Uterus (tissue), 4 donors: Measurements from ENCODE around the gene OPRD1. TPM values are rescaled to one million over a fixed set of nuclear protein-coding genes. Genes with fewer than 3 reads are reported as not detected.

ENCODE experiments used
- DNase-seq, 2 donors: peaks; one replicate each; pipeline ENCODE4 v3.0.0-alpha.2; 2019 to 2020
- H3K27ac ChIP-seq, 2 donors: fragments of 200-600 bp; sonication (generic); 1 replicate in 1 of 2; 2 replicates in 1 of 2; pipeline ENCODE4 v1.5.1; 2016 to 2018
- H3K27me3 ChIP-seq, 2 donors: fragments of 200-600 bp; sonication (generic); one replicate each; pipeline ENCODE4 v1.5.1; 2018 to 2019; ENCODE audit warnings: control low read depth in 1 of 2
- H3K36me3 ChIP-seq, 2 donors: fragments of 200-600 bp; sonication (generic); one replicate each; pipeline ENCODE4 v1.5.1; 2019; ENCODE audit warnings: control low read depth in 1 of 2
- H3K4me1 ChIP-seq, 2 donors: fragments of 200-600 bp; sonication (generic); one replicate each; pipeline ENCODE4 v1.5.1; 2018 to 2019; ENCODE audit warnings: control low read depth in 1 of 2
- H3K4me3 ChIP-seq, 2 donors: fragments of 200-600 bp; sonication (generic); 1 replicate in 1 of 2; 2 replicates in 1 of 2; pipeline ENCODE4 v1.5.1; 2018 to 2019; ENCODE audit warnings: mild to moderate bottlenecking in 1 of 2
- H3K9me3 ChIP-seq, 2 donors: fragments of 200-600 bp; sonication (generic); one replicate each; pipeline ENCODE4 v1.5.1; 2019; ENCODE audit warnings: control low read depth in 1 of 2
- CTCF ChIP-seq, 4 experiments: fragments of 200-600 bp in 2 of 4; fragments of 450-650 bp in 2 of 4; sonication (generic) in 2 of 4; IDR thresholded peaks; one replicate each; pipeline ENCODE4 v1.5.1; 2016 to 2019; ENCODE audit warnings: antibody characterized with exemption in 4 of 4, mild to moderate bottlenecking in 2 of 4, moderate library complexity in 1 of 4
- POLR2A ChIP-seq, 2 donors: fragments of 450-650 bp; IDR thresholded peaks; one replicate each; pipeline ENCODE4 v1.6.1; 2016; ENCODE audit warnings: antibody characterized with exemption in 2 of 2, mild to moderate bottlenecking in 1 of 2, moderate library complexity in 1 of 2
- intact Hi-C: fragments of 100-400 bp; cut with DNase I; formaldehyde crosslinking; loops from one replicate; pipeline ENCODE4 v1.15.1; 2023; ENCODE audit warnings: low total_unique reads
- total RNA-seq, 4 donors: library from RNA; depleted of rRNA in 3 of 4; stranded (reverse); fragments of >200 nt in 3 of 4; gene quantifications; one replicate each; pipeline versions ENCODE4 v1.1.0 to v1.2.4, GENCODE V29; 2014 to 2023
- donor health status: DM: yes; HTN: yes; CAD: no.

OPRD1 gene
- total RNA-seq, 4 donors from 2014 or later: 0.07 TPM; not detected in 3

- no peak for TF ChIP-seq CTCF (IDR thresholded peaks at IDR 0.05)
- no peak for TF ChIP-seq POLR2A (IDR thresholded peaks at IDR 0.05)
- H3K36me3 ChIP-seq: no peaks in the 10 kb centered on the region
- H3K4me3 ChIP-seq: no peak overlapping the region
- H3K9me3 ChIP-seq: no peaks in the 10 kb centered on the region
- H3K27ac ChIP-seq: peak overlapping the region; percentile 1 to 30
- intact Hi-C loops: no loop called here
- peak; percentile 37 to 69 for DNase-seq
- H3K4me1 ChIP-seq: no peaks in the 10 kb centered on the region
- no peaks in the 10 kb centered on the region for H3K27me3 ChIP-seq
These were observed 84.1 kb downstream of the OPRD1 start for GRCh38 chr1:28895896-28896608.

GRCh38 chr1:28896609-28896986 lies 84.6 kb downstream of the OPRD1 start:
- H3K4me1 ChIP-seq: no peaks in the 10 kb centered on the region
- H3K36me3 ChIP-seq: no peaks in the 10 kb centered on the region
- no peak overlapping the region for H3K4me3 ChIP-seq
- no peaks in the 10 kb centered on the region for H3K9me3 ChIP-seq
- no peak overlapping the region for H3K27ac ChIP-seq
- TF ChIP-seq CTCF (IDR thresholded peaks at IDR 0.05) (no peak), POLR2A (IDR thresholded peaks at IDR 0.05) (no peak)
- H3K27me3 ChIP-seq: no peaks in the 10 kb centered on the region
- no peak for DNase-seq
- intact Hi-C loops: no loop called here

GRCh38 chr1:28897789-28898188 lies 85.8 kb downstream of the OPRD1 start:
- Histone ChIP-seq H3K36me3 (no peaks in the 10 kb centered on the region), H3K27ac (peak overlapping the region; percentile 5 to 26), H3K4me1 (no peaks in the 10 kb centered on the region), H3K27me3 (no peaks in the 10 kb centered on the region), H3K9me3 (no peaks in the 10 kb centered on the region), H3K4me3 (no peak overlapping the region)
- DNase-seq: no peak
- no peak for TF ChIP-seq POLR2A (IDR thresholded peaks at IDR 0.05)
- TF ChIP-seq CTCF (IDR thresholded peaks at IDR 0.05): no peak
- intact Hi-C loops: no loop called here

- no peak overlapping the region for H3K4me3 ChIP-seq
- intact Hi-C loops: no loop called here
- H3K9me3 ChIP-seq: no peaks in the 10 kb centered on the region
- no peaks in the 10 kb centered on the region for H3K4me1 ChIP-seq
- no peaks in the 10 kb centered on the region for H3K27me3 ChIP-seq
- no peaks in the 10 kb centered on the region for H3K36me3 ChIP-seq
- peak overlapping the region; percentile 5 to 26 for H3K27ac ChIP-seq
- TF ChIP-seq POLR2A (IDR thresholded peaks at IDR 0.05) (peak in 1 of 2 donors; percentile 5), CTCF (IDR thresholded peaks at IDR 0.05) (no peak)
- DNase-seq: peak in 1 of 2 donors; percentile 42
These were observed 86.5 kb downstream of the OPRD1 start for GRCh38 chr1:28898405-28898881.

GRCh38 chr1:28899267-28899666 lies 87.3 kb downstream of the OPRD1 start:
- H3K4me1 ChIP-seq: no peaks in the 10 kb centered on the region
- H3K27ac ChIP-seq: peak overlapping the region in 1 of 2 donors; percentile 14
- TF ChIP-seq POLR2A (IDR thresholded peaks at IDR 0.05) (no peak), CTCF (IDR thresholded peaks at IDR 0.05) (no peak)

More at GRCh38 chr1:28899267-28899666, 87.3 kb downstream of the OPRD1 start:
- no peak for DNase-seq
- intact Hi-C loops: no loop called here
- Histone ChIP-seq H3K36me3 (no peaks in the 10 kb centered on the region), H3K9me3 (no peaks in the 10 kb centered on the region), H3K27me3 (no peaks in the 10 kb centered on the region), H3K4me3 (no peak overlapping the region)
